NCI-H1436 (cell line): ENCODE measurements around the gene PSMD1.

ENCODE experiments used
- DNase-seq: peaks from one replicate; lab custom pipeline; 2025; lab: John Stamatoyannopoulos, UW

Gene PSMD1

GRCh38 chr2:231210782-231211181 is 154.1 kb downstream of the PSMD1 start:
- DNase-seq = no peak

- no peak for DNase-seq
Observed at GRCh38 chr2:231211486-231211885, 154.8 kb downstream of the PSMD1 start.

- no peak for DNase-seq
Observed at GRCh38 chr2:231212329-231212845, 155.7 kb downstream of the PSMD1 start.

GRCh38 chr2:231213931-231214642 is 157.4 kb downstream of the PSMD1 start:
- no peak for DNase-seq

- DNase-seq = no peak
Observed at GRCh38 chr2:231218366-231218765, 161.7 kb downstream of the PSMD1 start.

- no peak for DNase-seq
Observed at GRCh38 chr2:231219289-231219688, 162.6 kb downstream of the PSMD1 start.

- no peak for DNase-seq
Observed at GRCh38 chr2:231221761-231222160, 165.1 kb downstream of the PSMD1 start.
